NCI-H1092 (cell line): ENCODE data around the gene DCUN1D1.

Experiments
- DNase-seq: peaks from one replicate; lab custom pipeline; 2025; lab: John Stamatoyannopoulos, UW

Gene DCUN1D1

DNA sequence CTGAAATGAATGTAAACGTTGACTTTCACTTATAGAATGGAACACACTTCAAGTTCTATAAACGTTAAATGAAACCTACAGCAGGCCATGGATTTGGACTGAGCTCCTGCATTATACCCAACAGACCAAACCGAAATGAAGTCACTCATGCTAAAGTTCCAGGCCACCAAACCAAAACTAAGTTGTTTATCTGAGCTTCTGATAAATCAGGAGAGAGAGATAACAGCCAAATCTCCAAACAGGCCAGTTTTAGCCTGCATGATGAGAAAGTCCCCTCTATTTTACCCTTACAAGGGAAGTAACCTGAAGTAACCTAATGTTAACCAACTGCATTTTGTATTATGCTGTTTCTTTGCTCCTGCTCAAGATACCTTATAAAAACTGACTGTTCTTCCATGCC is 44.5 kb downstream of the DCUN1D1 start:
- no peak for DNase-seq

DNA sequence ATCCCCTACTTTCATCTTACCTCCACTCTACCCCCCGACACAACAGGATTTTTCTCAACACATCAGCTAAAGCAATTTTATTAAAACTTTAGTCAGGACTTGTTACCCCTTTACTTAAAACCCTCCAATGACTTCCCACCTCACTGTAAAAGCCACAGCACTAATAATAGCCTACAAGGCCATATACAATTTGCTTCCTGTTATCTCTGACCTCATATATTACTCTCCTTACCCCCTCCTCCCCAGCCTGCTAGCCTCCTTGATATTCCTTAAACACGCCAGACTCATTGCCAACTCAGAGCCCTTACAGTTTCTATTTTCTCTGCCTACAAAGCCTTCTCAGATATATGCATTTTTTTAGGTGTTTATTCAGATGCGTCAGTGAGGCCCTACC is 54.4 kb downstream of the DCUN1D1 start:
- DNase-seq, result no peak

DNA sequence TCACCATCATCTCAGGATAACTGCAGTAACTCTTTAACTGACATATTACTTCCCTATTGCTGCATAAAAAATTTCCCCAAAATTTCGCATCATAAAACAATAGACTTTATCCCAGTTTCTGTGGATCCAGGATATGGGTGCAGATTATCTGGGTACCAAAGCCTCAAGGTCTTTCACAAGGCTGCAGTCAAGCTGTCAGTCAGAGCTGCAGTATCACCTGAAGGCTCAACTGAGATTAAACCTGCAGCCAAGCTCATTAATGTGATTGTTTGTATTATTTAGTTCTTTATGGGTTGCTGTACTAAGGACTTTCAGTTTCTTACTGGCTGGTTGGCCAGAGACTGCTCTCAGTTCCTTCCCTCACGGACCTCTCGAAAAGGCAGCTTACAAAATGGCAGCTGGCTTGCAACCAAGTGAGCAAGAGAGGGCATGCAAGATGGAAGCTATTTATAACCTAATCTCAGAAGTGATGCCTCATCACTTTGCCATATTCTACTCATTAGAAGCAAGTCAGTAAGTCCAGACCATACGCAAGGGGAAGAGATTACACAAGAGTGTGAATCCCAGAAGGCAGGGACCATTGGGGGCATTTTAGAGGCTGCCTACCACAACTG is 54.9 kb downstream of the DCUN1D1 start:
- DNase-seq, result no peak

DNA sequence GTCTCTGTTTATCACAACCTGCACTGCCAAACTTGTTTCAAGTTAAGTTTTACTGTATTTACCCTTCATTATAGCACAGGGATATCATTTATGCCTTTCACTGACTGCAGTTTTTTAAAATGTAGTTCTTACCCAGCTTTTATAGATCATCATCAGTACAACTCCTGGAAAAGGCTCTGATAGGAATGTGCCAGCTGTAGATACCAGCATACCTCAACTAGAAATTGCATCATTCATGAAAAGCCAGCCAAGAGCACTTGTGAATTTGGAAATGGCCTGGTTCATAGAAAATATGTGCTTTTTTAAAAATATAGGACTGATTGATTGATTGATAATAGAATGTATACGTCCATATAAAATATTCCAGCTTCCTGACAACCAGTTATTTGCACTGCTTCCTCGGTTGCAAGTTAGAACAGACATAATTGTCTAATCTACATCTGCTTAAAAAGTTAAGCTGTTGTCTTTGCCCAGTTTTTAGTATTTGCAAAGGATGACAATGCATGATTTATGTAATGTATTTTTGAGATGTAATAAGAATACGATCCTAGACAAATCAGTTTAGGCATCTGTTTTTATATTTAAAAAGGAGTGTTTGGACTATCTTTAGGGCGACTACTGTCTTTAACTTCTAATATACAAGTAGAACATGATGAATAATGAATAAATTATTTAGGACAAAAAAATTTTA is 58.5 kb downstream of the DCUN1D1 start:
- DNase-seq, result no peak

DNA sequence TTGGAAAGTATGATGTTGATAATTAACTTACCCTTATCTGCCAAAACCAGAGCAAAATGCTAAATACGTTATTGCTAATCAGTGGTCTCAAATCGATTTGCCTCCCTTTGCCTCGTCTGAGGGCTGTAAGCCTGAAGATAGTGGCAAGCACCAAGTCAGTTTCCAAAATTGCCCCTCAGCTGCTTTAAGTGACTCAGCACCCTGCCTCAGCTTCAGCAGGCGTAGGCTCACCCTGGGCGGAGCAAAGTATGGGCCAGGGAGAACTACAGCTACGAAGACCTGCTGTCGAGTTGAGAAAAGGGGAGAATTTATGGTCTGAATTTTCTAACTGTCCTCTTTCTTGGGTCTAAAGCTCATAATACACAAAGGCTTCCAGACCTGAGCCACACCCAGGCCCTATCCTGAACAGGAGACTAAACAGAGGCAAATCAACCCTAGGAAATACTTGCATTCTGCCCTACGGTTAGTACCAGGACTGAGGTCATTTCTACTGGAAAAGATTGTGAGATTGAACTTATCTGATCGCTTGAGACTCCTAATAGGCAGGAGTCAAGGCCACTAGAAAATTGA is 59.7 kb downstream of the DCUN1D1 start:
- no peak for DNase-seq

DNA sequence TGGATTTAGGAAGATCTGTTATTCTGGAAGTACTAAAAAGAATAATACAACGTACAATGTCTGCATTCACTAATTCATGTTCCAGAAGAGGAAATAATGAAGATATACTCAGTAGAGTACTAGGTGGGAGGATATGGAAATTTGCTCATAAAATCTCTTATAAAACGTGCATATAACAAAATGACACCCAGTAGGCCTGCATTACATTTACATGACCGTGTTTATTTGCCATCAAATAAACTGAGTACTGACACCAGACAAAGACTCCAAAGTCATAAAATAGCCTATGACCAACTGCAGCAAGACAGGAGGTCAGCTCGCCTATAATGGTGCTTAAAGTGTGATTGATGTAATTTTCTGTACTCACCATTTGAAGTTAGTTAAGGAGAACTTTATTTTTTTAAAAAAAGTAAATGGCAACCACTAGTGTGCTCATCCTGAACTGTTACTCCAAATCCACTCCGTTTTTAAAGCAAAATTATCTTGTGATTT is 60.4 kb downstream of the DCUN1D1 start:
- no peak for DNase-seq

DNA sequence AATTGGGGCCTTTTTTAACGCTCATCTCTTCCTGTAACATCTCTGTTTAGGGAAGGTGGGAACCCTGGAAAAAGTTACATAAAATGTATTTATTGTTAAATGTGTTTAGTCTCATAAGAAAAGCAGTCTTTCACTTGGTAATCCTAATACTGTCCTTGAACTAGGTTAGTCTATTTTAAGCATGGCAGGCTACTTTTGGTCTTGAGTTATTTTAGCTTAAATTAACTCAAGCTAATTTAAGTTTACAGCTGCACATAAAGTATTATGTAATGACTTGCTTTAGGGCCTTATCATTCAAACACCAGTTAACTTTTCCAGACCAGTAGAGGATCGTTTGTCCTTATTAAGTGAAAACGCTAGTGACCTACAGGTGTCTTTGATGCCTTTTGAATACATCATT is 63.2 kb downstream of the DCUN1D1 start:
- no peak for DNase-seq

DNA sequence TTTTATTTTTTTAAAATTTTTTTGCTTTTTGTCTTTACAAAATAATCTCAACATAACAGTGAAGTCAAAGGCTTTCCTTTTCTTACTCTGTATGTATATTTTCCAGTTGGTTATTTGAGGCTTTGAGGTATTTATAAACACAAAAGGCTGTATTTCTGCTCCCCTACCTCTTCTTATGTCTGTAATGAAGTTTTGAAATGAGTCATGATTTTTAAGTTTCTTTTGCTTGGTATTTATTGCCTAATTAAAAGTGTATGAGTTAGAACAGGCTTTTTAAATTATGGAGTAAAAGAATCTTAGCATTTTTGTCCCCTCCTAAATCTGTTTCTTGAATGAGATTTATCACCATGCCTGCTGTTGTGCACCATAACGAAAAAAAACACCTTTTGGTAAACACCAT is 66.0 kb downstream of the DCUN1D1 start:
- no peak for DNase-seq

DNA sequence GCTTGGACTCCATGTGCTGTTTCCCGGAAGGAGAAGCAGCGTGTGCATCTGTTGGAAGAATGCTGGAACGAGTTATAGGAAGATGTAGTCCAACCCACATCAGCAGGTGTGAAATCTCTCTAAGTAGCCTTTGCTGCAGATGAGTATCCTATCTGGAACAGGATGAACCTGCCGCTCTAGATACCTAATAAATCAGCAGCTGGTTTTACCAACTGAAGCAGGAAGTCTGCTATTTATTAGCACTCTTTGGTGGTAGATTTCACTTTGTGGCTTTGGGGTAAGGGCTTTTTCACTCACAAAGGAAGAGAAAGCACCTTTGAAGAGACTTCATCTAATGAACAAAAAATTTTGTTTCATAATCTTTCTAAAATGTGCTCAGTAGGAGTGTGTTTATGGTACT is 66.4 kb downstream of the DCUN1D1 start:
- DNase-seq, result no peak

DNA sequence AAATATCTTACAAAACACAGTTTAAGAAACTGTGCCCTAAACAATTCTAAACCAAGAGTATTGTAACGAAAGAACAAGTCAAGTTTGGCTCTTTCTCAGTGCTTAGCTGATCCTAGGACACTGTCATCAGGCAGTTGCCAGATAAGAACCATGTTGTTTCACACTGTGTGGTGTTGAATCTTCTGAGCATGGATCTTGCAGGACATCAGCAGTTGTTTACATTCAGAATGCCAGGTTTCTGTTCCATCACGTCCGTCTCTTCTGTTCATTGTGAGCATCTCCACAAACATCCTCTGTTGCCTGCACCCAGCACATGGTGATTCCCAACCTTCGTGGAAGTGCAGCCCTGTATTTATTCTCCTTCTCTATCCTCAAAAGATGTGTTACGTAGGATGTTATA is 67.9 kb downstream of the DCUN1D1 start:
- no peak for DNase-seq

DNA sequence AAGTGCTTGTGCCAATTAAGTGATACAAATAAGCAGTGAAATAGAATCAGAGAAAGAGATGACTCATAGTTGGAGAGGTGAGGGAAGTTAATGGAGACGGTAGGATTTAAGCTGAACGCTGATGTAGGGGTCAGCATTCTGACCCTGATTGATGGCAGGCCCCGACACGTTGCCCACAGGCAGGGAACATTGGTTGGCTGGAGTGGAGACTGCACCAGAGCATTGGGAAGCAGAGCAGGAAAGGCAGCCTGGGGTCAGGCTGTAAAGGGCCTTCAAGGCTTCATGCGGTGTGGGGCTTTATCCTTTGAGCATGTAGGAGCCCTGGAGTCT is 68.6 kb downstream of the DCUN1D1 start:
- DNase-seq, result no peak

DNA sequence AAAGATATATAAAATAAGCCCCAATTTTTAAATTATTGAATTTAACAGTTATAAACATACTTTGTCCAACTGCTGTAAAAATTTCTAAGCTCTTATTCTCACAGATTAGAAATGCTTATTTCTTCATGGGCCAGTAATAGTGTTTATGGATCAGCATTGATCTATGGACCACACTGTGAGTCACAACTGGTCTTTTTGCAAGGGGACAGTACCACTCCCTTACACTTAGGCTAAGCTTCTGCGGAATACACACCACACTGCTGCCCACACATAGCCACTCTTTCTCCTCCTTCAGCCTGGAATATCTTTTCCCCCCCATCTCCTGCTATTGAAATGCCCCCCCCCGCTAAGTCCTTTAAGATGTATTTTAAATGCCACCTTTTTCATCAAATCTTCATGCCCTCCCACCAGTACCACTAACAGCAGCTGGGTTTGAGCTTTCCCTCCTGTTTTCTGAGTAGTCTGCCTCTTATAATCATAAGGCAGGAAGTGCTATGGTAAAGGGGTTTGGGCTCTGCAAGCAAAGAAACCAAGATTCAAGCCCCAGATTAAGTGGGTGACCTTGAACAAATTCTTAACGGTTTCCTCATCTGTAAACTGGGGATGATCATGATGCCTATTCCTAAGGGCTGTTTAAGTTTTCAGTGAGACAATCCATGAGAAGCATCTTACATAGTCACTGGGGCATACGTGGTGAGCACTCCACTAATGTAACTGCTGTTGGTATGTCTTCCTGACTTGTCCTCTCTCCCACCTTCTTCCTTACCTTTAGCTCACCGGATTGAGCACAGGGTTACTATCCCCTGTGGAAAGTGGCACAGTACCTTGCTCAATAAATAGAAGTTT is 69.2 kb downstream of the DCUN1D1 start:
- DNase-seq, result no peak

DNA sequence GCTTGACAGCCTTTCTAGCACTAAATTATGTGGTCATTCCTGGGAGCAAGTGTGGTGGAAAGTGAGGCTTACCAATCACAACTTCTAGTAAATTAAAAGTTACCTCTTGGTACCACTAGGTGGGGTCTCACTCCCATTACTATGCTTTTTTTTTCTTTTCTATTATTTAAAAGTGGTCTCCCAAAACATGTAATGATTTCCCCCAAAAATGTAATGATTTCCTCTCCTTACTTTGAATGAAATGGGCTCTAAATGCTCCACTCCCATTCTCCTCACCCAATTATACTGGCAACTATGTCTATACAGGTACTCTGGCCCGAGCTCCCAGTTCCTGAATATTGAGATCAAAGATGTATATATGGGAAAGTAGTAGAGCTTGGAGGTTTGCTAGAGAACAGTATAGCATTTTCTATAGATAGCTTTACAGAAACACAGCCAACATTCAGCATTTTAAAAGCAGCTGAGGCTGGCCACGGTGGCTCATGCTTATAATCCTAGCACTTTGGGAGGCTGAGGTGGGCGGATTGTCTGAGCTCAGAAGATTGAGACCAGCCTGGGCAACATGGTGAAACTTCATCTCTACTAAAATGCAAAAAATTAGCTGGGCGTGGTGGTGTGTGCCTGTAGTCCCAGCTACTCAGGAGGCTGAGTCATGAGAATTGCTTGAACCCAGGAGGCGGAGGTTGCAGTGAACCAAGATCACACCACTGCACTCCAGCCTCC is 70.9 kb downstream of the DCUN1D1 start:
- no peak for DNase-seq

DNA sequence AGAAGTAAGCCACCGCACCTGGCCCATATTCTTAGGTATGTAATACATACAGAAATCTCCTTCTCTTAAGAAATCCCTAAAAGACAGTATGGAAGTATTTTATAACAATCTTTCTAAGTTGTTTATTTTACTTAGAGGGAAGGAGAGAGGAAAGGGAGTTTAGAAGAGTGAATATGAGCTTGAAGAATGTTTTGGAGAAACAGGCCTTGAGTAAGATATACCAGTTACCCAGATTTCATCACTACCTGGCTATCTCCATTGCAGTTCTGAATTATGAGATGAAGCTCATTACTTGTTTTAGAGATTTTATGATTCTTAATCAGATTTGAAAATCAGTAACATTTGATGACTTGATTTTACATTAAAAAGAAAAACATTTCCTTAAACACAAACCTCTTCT is 71.9 kb downstream of the DCUN1D1 start:
- DNase-seq, result no peak

DNA sequence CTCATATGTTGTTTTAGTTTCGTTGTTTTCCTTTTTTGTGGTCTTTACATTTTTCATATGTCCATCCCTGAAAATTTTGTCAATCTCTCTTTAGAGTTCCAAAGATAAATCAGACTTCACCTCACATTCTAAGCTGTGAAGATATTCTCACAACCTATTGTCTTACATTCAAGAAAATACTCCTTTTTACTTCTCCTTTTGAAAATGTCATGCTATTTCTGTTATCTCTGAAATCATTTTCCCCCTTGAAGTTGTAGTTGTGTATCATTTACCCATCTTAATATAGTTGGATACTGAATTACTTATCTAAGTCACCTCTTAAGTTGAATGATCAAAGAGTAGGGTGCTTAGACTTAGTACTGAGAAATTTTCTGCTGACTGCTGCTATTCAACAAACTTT is 74.3 kb downstream of the DCUN1D1 start:
- DNase-seq, result no peak

DNA sequence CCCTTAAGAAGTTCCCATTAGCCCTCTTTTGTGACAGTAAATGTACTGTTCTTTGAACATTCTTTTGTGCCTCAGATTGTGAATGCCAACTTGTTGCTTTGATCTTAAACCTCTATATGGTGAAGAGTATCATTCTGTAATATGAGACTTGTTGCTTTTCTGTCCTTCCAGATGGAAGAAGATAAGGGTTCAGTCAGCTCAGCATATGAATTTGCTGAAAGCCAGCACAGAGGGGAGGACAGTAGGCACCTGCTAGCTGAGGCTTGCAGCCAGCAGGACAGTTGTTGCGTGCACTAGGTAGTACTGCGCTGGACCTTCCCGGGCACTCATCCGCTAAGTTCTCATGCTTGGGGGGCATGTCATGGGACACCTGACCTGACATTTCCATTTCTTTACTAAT is 74.7 kb downstream of the DCUN1D1 start:
- no peak for DNase-seq

DNA sequence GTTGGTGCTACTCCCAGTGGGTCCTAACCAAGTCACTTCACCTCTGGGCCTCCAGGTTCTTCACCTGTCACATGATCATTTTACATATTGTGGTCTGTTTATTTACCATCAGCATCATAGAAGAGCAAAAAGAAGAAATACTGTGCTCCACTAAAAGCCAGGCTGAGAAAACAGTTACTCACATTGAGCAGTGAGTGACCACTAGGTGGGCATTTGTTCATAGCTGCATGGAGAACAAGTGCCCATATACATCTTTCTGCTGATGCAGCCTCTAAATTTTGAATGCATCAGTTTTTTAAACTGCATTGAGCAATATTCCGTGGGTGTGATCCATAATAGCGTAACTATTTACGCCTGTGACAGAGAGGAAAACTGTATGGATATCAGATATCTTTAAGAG is 76.2 kb downstream of the DCUN1D1 start:
- no peak for DNase-seq

DNA sequence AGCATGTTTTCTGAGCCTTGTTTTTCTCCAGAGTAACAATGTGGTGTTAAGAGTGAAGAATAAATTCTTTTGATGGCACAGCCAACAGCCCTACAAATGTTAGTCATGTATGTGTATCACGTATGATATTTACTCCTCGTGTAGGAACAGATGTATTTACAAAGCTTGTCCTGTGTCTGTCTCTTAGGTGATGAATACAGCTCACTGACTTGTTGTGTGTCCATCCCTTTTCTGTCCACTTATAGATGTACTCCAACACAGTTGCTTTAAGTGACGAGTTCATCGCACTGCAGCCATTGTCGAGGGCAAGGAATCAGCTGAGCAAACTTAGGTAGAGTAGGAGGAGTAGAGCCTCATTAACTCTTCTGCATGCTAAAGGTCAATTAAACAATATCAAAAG is 78.1 kb downstream of the DCUN1D1 start:
- DNase-seq, result no peak

DNA sequence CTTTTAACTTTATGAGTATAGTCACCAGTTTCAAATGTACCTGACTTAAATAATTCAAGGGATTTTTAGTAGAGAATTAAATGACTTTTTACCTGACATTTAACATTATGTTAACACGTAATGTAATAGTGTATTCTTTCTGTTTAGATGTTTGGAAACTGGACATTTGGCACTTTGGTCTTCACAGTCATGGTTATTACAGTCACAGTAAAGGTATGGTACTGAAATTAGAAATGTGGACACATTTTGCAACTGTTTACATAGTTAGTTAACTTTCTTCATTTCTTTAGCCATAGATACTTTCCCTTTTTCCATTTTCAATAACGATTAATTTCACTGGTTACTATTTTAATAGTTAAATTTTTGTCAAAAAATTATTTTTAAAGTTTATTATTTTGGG is 83.8 kb downstream of the DCUN1D1 start:
- DNase-seq, result no peak

DNA sequence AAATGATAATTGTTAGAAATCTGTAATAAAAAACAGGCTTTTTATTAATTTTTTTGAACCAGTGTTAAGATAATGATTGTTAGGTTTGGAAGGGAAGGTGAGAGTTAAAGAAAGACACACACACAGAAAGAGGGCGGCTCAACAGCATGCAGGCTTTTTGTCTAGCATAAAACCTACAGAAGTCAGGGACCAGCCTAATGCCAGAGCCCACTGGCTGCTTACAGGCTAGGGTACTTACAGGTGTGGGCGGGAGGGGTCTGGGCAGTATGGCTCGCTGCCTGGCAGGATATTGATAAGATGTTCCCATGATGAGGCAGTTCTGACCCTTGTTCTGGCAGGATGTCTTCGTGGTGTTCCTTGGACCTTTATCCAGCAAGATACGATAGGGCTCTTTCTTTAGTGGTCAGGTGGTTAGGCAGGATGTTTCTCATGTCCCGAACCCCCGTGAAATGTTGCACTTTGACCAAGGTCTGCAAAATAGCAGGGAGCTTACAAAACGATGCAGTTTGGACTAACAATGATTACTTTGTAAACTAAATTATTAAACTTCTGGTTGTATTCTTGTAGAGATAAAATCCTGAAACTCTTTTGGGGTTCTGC is 84.7 kb downstream of the DCUN1D1 start:
- DNase-seq, result no peak

DNA sequence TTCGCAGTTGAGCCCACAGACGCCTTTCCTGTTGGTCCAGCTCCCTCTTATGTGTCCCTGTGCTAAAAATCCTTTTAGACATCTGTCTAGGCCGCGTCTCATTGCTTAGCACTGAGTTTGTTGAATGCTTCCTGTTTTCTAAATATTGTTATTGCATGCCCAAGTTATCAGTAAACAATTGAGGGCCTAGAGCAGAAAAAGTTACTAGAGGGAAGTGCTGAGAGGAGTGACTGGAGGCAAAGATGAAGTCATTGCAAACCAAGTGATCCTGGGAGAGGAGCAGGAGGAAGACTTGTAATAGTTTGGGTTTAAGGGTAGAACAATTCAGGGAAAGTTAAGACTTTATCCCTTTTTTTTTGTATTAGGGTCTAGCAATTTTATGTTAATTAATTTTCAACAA is 88.1 kb downstream of the DCUN1D1 start:
- DNase-seq, result no peak

DNA sequence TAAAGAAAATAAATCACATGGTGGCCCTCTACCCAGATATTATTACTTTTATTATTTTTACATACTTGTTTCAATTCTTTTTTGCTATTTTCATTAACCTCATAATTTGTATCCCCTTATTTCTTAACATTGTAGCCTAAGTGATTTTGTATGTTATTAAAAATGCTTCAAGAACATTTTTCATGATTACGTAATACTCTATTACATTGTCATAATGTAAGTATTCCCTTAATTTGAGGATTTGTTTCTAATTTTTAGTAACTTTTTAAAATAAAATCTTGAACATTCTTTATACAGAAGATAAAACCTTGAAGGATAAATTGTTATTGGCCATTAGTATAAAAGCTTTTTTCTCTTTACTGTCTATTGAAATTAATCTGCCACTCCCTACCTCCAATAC is 89.0 kb downstream of the DCUN1D1 start:
- no peak for DNase-seq
